NCI-H146 (cell line): ENCODE results near the gene CPXM2.

Source experiments
- DNase-seq: peaks from one replicate; lab custom pipeline; 2025; lab: John Stamatoyannopoulos, UW

Gene CPXM2

GRCh38 chr10:123904834-123905409 lies 13.3 kb upstream of the CPXM2 start:
- DNase-seq: no peak

DNA sequence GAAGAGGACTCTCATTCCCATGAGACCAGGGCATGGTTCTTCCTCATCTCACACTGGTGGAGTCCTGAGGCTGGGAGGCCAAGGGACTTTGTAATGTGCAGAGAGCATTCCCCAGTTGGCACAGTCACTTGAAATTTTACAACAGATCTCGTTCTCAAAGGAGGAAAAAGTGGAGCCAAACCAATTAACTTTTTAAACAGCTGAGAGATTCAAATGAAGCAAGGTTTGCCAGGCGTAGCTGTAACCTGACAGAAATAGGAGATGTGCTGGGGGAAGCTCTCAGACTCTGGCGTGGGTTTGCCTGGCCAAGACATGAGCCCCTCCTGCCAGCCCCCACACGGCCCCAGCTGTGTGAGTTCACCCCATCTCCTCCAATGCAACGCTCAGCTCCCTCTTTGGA lies 12.0 kb upstream of the CPXM2 start:
- DNase-seq: no peak

GRCh38 chr10:123901621-123902020 lies 10.0 kb upstream of the CPXM2 start:
- no peak for DNase-seq

DNA sequence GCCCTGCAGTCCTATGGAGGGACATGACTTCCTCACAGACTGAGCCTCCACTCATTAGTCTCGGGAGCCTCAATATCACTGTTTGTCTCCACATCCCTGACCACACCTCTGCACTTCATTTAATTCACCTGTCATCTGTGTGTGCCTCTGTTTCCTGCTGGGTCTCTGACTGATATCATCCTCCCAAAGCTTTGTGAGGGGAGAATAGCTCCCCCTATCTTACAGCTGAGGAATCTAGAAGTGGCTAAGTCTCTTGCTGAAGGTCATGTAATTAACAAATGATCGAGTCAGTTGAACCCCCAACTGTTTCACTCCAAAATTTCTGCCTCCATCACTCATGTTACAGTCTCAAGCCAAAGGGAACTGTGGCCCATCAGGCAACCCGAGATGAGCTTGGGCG lies 5.5 kb upstream of the CPXM2 start:
- DNase-seq: no peak

DNA sequence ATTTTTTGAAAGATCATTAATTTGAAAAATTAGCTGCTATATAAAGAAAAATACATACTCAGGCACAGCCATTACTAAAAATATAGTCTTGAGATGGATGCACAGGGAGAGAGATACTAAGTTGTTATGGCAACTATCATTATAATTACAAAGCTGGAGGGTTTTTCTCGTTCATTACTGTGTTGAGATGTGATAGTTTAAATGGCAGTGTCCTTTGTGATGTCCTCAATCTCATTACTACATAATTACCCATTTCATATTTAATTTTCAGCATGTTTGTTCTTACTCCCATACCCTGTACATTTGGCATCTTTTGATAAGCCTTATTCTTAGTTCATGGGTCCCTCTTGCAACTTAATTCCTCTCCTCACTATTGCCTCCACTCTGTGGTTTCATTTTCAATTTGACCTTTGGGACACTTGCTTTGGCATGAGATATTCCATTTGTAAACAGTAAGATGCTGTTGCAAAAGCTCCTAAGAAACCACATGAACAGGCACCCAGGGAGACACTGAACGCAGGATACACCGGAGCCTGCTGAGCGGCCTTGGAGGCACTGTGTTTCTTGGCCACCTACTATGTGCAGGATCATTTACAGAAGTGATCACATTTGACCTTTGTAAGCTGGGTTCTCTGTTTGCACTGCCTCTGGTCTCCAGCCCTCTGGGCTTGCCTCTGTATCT lies 4.8 kb upstream of the CPXM2 start:
- no peak for DNase-seq

DNA sequence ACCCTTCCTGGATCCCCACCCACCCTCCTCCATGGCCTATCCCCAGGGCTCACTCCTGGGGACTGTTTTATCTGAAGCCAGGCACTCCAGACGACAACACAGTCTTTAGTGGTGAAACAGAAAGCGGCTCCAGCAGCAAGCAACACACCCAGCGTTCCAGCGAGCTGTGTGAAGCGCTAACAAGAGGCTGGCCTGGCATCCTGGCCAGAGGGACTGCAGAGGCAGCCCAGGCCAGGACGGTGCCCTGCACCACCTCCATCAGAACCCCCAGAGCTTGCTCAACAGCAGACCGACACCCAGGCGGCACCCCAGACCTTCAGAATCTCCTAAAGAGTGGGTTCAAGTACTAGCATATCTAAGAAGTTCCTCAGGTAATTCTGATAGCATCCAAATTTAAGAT lies 2.0 kb upstream of the CPXM2 start:
- DNase-seq: no peak

GRCh38 chr10:123890756-123891143 lies 857 bp downstream of the CPXM2 start:
- no peak for DNase-seq

GRCh38 chr10:123890226-123890625 lies 1.4 kb downstream of the CPXM2 start:
- no peak for DNase-seq

GRCh38 chr10:123889821-123890220 lies 1.8 kb downstream of the CPXM2 start:
- no peak for DNase-seq

DNA sequence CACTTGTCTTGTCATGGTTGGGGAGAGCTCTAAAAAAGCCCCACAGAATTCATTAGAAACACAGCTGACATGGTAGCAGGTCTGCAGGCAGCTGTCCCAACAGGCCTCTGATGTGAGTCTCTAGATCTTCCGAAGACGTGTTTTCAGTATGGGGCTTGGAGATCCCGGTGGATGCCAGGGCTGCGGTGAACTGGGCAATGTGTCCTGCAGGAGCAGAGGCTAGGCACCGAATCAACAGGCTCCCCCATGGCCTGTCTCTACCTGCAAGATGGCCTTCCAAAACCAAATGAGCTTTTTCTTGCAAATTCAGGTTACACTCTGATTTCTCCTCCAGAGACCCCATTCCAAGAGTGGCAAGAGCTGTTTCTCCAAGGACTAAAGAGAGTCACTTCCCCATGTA lies 2.9 kb downstream of the CPXM2 start:
- no peak for DNase-seq

DNA sequence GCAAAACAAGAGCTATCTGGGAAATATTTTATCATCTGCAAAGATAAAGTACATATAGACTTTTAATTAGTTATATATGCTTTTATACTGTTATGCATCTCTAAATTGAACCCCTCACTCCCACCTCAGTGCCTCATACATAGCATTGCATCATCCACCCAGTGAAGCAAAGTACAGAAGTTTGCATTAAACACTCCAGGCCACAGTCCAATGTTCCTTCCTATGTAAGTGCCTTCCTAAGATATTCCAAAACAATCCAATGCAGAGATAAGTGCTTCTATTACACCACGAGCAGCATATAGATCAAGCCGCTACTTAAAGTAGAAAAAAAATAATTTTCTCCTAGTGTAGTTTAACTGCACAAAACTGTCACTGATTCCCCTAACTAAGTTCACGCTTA lies 3.4 kb downstream of the CPXM2 start:
- DNase-seq: no peak

DNA sequence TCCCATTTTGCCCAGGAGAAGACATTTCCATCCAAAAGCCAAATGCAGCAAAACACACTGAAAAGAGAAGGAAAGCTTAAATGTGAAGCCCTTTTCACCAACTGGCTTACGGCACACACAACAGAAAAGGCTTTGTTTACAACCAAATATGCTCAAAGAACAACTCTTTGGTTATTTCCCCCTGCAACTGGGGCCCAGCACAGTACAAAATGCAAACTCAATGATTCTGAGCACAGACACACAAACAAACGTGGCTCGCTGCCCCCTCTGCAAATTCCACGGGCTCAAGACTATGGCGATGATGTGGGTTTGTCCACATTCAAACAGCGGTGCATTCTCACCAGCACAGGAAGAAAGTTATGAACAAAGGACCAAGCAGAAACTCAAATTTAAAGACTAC lies 5.3 kb downstream of the CPXM2 start:
- no peak for DNase-seq

DNA sequence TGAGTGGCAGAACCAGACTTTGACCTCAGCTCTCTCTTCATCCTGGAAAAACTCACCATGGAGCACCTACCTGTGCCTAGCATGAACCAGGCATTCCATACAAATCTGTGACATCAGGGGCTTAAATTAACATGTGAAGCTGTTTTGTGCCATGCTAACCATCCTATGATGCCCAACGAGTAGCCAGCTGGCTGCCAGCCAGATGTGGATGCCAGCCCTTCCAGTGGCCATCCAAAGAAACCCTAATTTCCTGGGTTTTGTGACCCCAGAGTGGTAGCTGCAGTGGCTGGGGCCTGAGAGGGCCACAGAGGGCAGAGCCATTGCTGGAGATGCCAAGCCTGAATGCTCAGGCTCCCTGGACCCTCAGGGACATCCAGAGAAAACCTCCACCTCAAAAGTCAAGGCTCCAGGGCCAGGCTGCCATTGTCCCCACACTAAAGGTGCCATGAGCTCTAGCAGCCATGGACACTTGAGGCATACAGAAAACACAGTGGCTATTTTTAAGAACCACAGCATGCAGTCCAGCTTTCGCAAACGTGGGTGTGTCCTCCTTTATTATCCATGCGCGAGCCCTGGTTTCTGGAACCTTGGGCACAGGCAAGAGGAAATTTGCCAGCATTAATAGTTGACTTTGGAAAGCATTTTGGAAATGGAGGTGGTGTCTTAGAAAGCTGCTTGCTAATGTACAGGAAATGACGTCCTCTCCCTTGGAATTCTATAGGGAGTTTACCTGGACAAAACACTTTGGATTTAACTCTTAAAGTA lies 6.0 kb downstream of the CPXM2 start:
- DNase-seq: no peak

GRCh38 chr10:123884907-123885381 lies 6.7 kb downstream of the CPXM2 start:
- no peak for DNase-seq

- DNase-seq: no peak
Observed at GRCh38 chr10:123884351-123884906, 7.2 kb downstream of the CPXM2 start.

DNA sequence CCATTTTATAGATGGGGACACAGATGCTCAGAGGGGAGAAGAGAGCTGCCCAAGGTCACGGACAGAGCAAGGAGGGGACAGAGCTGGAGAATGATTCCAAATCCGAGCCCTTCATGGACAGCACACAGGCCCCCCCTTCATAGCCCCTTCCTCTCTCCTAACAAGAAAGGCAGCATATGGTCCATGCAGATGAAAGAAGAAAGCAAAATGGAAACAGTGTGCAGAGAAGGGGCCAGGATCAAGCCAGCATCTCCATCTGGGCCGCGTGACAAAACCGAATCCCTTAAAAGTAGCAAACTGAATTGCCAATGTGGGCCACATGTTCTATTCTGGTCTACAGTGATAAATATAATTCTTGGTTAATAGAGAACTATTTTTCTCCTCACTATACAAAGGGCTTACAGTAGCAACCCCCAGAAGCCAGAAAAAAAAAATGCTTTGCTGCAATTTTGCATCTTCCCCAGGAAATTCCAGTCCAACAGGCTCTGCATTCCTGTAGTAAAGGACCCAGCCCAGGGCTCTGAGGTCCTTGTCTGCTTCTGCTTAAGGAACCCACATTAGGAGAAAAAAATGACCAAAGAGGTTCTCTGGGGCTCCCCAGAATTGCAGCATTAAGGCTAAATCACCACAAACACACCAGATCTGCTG lies 7.8 kb downstream of the CPXM2 start:
- no peak for DNase-seq

DNA sequence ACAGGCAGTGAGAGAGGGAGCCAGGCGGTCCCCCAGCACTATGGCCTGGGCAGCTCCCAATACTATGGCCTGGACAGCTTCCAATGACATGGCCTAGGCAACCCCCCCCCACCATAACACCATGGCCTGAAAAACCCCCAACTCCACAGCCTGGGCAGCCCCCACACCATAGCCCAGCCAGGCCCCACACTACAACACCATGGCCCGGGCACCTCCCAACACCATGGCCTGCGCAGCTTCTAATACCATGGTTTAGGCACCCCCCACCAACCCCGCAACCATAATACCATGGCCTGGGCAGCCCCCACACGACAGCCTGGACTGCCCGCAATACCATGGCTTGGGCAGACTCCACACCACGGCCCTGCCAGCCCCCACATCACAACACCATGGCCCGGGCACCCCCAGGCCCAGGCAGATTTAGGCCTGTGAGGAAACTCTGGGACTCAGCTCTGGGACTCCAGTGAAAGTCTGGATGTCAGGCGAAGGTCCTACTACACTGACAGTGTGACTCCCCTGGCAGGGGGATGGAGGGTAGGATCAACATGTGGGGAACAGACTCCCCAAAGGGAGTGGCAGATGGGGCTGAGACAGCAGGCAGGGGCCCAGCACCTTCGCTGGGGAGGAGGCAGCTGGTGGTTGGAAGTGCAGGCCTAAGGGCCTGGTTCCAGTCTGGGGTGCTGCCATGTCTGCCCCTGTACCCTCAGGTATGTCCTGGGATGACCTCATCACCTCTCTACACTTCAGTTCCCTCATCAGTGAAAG lies 8.7 kb downstream of the CPXM2 start:
- no peak for DNase-seq

DNA sequence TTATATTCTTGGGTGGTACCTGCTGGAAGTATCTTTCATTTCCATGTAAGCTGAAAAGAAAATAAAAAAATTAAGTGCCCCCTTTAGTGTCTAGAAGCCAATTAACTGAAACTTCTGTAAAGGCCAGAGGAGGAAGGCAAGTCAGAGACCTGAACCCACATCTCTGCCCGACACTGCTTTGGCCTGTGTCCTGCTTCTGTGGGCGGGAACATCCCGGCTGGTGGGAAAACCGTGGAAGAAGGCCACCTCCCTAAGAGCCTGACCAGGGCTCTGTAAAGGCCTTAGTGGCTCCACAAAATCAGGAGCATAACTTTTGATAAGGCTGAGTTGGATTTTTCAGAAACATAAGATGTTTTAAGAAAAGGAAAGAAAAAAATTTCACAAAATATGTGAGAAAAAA lies 9.4 kb downstream of the CPXM2 start:
- DNase-seq: no peak

- no peak for DNase-seq
Observed at GRCh38 chr10:123879606-123880257, 11.9 kb downstream of the CPXM2 start.

- DNase-seq: no peak
Observed at GRCh38 chr10:123878666-123879303, 12.8 kb downstream of the CPXM2 start.

GRCh38 chr10:123870260-123870659 lies 21.3 kb downstream of the CPXM2 start:
- no peak for DNase-seq
